Cardiac fibroblast (primary cell): ENCODE data around the gene MMP25.
"Not testable (repeated sequence)": the region's sequence is repeated elsewhere in the genome, so short reads cannot be mapped to it uniquely, and the experiment has no call there.

Source experiments
- DNase-seq, 2 donors: peaks; one replicate each; pipeline versions ENCODE4 v3.0.0 to v3.0.0-alpha.2; 2010; ENCODE audit warnings: low read depth in 2 of 2
- H3K4me3 ChIP-seq, 2 donors: replicated peaks in 1 of 2; 1 replicate in 1 of 2; 2 replicates in 1 of 2; pipeline ENCODE4 v1.5.1; 2011; ENCODE audit warnings: low read depth in 2 of 2, low read length in 2 of 2, mild to moderate bottlenecking in 2 of 2, moderate library complexity in 1 of 2
- TF ChIP-seq, protein P1 (sequence below): IDR thresholded peaks from one replicate; pipeline ENCODE4 v1.5.1; 2011; ENCODE audit warnings: low read depth, mild to moderate bottlenecking, low read length, inconsistent platforms

MMP25 gene

DNA sequence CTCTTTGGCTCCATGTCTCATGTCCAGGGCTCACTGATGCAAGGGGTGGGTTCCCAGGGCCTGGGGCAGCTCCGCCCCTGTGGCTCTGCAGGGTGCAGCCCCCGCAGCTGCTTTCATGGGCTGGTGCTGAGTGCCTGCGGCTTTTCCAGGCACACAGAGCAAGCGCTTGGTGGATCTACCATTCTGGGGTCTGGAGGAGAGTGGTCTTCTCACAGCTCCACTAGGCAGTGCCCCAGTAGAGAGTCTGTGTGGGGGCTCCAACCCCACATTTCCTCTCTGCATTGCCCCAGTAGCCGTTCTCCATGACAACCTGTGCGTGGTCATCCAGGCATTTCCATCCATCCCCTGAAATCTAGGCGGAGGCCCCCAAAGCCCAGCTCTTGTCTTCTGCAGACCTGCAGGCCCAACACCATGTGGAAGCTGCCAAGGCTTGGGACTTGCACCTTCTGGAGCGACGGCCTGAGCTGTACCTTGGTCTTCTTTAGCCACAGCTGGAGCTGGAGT is 24.3 kb downstream of the MMP25 start:
- no peak for DNase-seq
- TF ChIP-seq, protein P1, sequence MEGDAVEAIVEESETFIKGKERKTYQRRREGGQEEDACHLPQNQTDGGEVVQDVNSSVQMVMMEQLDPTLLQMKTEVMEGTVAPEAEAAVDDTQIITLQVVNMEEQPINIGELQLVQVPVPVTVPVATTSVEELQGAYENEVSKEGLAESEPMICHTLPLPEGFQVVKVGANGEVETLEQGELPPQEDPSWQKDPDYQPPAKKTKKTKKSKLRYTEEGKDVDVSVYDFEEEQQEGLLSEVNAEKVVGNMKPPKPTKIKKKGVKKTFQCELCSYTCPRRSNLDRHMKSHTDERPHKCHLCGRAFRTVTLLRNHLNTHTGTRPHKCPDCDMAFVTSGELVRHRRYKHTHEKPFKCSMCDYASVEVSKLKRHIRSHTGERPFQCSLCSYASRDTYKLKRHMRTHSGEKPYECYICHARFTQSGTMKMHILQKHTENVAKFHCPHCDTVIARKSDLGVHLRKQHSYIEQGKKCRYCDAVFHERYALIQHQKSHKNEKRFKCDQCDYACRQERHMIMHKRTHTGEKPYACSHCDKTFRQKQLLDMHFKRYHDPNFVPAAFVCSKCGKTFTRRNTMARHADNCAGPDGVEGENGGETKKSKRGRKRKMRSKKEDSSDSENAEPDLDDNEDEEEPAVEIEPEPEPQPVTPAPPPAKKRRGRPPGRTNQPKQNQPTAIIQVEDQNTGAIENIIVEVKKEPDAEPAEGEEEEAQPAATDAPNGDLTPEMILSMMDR: no peak
- no peak overlapping the region for H3K4me3 ChIP-seq

DNA sequence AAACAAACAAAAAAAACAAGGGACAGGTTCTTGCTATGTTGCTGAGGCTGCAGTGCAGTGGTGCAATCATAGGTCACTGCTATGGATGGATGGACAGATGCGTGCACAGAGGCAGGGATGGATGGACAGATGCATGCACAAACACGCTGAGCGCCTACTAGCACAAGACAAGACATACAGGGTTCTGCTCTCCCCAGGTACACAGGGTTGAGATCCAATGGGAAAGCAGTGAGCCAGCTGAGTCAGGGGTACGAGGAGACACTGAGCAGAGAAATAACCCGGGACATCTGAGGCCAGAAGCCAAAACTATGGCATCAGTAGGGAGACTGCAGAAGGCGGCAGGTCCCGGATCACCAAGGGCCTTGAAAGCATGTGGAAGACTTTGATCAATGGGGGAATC is 25.3 kb downstream of the MMP25 start:
- TF ChIP-seq, protein P1: no peak
- no peak overlapping the region for H3K4me3 ChIP-seq
- no peak for DNase-seq

DNA sequence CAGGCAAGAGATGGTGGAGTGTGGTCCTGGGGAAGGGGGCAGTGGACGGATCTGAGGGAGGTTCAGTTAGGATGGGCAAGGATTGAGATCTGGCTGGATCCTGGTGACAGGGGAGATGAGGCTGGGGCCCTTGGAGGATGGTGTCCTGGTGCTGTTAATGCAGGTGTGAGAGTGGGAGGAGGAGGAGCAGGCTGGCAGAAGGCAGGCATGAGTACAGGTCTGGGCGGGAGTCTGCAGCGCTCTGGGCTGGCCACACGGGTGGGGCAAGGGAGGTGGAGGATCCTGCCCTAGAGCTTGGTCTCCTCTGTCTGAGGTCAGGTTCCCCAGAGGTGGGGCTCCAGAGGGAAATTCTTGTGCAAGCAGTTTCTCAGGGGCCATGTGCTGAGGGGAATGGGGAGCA is 25.8 kb downstream of the MMP25 start:
- H3K4me3 ChIP-seq, DNase-seq: not testable (repeated sequence)

DNA sequence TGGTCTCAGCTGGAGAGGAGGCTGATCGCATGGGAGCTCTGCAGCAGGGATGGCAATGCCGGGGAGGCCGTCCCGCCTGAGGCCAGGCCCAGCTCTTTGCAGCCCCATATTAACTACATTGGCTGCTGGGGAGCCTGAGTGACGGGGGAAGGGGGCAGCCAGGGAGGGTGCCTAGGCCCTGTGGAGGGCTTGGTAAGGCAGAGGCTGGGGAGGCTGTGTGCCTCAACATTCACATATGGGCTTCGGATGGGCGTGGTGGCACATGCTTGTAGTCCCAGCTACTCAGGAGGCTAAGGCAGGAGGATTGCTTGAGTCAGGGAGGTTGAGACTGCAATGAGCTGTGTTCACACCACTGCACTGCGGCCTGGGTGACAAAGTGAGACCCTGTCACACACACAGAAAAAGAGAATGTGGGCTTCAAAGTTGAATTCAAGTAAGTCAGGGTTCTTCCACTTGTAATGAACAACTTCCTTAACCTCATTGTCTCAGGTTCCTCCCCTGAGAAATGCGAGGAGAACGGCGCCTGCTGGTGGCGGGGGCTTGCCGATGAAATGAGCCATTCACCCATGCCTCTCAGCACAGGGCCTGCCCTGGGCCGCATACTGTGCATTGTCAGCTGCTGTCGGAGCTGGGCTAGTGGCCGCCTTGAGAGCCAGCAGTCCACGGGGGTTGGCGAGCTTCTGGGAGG is 26.4 kb downstream of the MMP25 start:
- not testable (repeated sequence) for H3K4me3 ChIP-seq, DNase-seq

DNA sequence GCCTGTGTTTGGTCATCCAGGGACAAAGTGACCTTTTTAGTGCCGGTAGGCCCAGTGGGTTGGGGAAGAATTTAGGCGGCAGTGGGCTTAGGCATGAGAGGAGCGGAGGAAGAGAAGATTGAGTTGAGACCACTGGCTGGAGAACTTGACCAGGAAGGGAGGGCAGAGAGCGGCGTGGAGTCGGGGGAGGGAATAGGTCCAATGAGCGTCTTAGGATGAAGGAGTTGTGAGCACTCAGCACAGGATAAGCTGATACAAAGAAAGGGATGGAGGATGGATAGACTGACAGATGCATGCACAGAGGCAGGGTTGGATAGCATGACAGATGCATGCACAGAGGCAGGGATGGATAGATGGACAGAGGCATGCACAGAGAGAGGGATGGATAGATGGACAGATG is 27.1 kb downstream of the MMP25 start:
- DNase-seq: no peak
- TF ChIP-seq, protein P1: no peak
- H3K4me3 ChIP-seq: no peak overlapping the region

DNA sequence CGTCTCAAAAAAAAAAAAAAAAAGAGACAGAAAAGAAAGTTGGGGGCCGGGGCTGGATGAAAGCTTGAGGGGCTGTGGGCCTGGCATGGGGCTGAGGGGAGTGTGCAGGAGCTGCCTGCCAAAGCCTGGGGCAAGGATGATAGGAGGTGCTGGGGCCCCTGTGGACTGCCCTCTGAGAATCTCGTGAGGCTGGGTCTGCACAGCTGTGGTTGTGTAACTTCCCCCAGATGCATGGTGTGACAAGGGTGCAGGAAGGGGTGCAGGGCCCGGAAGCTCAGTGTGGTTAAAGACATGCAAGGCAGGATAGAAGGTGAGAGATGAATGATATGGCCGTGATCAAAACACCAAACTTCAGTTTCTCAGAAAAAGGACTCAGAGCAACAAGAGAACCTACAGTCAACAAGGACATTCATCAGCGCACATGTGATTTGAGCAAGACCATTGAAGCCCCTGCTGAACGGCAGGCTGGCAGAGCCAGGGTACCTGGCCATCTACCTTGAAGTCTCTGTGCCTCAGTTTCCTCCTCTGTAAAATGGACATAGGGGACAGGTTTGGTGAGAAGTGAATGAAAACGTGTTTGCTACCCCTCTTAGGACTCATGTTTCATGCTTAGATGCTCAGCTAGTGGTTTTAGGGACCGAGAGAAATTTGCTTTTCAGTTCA is 28.6 kb downstream of the MMP25 start:
- H3K4me3 ChIP-seq: no peak overlapping the region
- no peak for DNase-seq
- TF ChIP-seq, protein P1: no peak

DNA sequence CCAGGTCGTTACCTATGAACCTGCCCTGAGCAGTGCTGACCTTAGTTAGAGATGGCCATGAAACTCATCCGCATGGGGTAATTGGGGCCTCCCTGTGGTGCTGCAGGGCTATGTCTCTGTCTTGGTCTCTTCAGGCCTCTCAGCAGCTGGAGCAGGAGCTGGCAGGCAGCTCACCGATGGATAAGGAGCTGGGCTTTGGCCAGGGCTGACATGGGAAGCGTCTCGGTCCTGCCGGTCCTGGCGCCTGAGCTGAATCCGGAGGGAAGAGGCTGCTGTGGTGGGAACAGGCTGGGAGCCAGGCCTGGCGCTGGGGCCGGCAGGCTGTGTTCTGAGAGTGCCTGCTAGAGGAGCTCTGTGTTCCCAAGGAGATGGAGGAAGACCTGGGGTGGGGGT is 29.2 kb downstream of the MMP25 start:
- H3K4me3 ChIP-seq: no peak overlapping the region
- DNase-seq: peak in 1 of 2 donors; percentile 67
- TF ChIP-seq, protein P1: no peak

DNA sequence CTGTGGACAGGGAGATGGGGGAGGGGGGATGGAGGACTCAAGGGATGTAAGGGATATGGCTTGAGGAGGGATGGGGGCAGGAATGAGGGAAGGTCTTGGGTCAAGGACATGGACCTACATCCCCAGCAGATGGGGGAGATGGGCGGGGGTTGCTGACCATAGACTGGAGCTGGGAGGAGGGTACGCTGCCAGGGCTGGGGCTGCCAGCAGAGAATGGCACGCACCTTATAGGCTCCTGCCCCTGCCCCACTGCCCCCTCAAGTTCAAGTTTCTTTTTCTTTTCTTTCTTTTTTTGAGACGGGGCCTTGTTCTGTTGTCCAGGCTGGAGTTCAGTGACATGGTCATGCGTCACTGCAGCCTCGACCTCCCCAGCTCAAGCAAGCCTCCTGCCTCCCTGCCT is 29.6 kb downstream of the MMP25 start:
- DNase-seq, H3K4me3 ChIP-seq: not testable (repeated sequence)
